HG03571 (cell line): ENCODE measurements around the gene RBMXL2.

ENCODE experiments used
- ATAC-seq: cut with Tn5 transposase; IDR thresholded peaks from one replicate; pipeline ENCODE4 v1.9.1; 2021; ENCODE audit not compliant: unreplicated experiment

RBMXL2 gene

DNA sequence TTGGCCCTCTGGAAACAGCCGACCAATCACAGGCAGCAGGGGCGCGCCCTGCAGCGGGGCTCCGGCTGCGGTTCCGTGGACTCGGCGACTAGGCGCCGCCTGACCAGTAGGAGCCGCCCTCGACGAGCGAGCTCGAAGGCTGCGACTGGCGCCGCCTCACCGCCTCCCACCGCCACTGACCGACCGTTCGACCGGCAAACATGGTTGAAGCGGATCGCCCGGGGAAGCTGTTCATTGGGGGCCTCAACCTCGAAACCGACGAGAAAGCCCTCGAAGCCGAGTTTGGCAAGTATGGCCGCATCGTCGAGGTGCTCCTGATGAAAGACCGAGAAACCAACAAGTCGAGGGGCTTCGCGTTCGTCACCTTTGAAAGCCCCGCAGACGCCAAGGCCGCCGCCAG is at the start of gene RBMXL2:
RBMXL2 (plus strand) TSS at position 78 of the 400 bp plus-strand sequence; CDS start at position 201, 123 bp downstream.
- no peak for ATAC-seq

DNA sequence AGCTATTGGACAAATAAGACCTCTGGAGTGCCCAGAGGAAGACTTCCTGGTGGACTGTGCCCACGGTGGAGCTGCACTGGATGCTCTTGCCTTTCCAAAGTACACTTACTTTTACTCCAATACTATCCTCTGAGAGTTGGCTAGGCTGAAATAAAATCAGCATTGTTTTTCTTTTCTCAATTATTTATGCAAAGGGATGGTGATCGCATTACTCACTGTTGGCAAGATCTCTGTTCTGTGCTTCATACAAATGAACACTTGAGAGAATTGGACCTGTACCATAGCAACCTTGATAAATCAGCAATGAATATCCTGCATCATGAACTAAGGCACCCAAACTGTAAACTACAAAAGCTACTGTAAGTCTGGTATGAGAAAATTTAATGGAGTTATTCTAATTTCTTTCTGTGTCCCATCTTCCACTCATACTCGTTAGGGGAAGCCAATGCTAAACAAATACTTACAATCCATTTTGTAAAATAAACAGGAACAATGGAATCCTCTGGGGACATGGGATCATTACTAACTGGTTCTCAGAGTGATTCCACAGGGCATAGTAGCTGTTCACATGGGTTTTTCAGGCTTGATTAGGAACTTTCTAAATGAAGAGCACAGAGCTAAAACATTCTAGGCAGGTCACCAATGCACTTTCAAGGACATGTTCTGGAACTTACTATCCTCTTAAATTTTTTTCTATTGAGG is 42.2 kb upstream of the RBMXL2 start:
- no peak for ATAC-seq

DNA sequence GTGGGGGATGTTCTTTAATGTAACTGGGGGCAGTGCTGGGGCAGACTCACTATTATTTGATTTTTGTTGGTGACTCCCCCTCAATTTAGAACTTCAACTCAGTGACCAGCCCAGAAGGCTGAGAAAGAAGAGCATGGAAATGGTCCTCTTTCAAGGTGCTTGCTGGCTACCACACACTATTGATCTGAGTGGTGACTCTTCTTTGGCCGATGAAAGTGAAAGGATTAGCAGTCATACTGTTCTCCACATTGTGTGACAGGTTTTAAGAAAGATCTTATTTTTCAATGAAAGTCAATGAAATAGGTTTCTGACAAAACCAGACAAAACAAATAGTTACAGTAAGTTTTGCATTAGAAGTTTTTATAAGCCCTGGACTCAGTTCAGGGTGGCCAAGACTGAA is 38.6 kb upstream of the RBMXL2 start:
- no peak for ATAC-seq

GRCh38 chr11:7056828-7057513 is 31.8 kb upstream of the RBMXL2 start:
- ATAC-seq = no peak

- no peak for ATAC-seq
These were observed 31.2 kb upstream of the RBMXL2 start for GRCh38 chr11:7057641-7058040.

- no peak for ATAC-seq
These were observed 27.9 kb upstream of the RBMXL2 start for GRCh38 chr11:7060868-7061267.

DNA sequence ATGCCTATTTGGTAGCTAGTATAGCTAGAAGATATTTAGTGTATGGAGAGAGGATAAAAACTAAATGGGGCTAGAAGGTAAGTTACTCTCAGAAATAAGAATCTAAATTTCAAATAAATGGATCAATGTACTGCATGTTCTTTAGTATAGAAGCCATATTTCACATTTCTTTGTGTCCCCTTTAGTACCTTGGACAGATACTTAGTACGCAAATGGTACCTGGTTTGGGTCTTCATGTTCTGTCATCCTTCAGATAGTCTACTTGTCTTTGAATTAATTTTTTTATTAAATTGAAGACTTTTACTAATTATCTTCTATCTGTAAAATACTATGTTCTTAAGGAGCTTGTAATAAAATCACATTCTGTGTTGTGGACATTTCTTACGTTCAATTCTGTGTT is 26.3 kb upstream of the RBMXL2 start:
- ATAC-seq = no peak

DNA sequence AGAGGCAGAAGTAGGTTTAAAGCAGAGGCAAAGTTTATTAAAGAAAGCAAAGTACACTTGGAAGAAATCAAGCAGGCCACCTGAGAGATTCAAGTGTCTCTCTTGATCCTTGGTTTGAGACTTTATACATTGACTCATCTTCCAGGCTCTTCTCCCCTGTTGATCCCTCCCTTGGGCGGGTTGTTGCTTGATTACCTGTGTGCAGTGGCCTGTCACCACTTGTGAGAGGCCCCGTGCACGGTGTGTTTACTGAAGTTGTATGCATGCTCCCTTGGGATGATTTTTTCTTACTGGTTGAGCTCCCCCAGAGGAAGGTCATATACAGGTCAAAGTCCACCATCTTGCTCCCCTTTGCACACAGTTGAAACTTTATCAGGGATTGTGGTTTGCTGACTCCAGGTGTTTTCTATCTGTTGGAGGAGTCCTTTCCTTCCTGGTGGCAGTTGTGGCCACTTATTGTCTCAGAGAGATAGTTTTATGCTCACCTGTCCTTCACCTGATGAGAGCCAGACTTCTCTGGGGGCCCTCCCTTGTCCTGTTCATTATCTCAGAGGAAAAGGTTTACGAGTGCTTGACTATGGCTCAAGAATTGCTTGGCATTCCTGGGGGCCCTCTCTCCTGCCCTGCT is 16.3 kb upstream of the RBMXL2 start:
- no peak for ATAC-seq

DNA sequence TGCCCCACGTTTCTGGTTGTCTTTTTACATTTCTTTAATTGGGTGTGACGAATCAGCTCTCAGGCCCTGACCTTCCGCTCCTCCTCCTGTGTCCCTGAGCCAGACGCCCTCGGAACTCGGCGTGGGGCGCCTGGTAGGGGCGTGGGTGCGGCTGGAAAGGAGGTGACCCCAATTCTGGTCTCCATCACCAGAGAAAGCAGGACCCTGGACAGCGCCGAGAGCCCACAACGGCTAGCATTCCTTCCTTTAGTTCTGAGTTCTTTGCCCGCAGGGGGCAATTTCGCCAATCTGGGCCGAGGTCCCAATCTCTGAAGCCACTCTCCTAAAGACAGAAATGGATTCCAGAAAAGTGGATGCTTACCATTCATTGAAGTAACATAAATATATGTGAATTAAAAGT is 11.7 kb upstream of the RBMXL2 start:
- no peak for ATAC-seq

GRCh38 chr11:7079545-7080135 is 9.2 kb upstream of the RBMXL2 start:
- ATAC-seq = no peak

- ATAC-seq = no peak
These were observed 7.9 kb upstream of the RBMXL2 start for GRCh38 chr11:7080900-7081299.

- no peak for ATAC-seq
These were observed 7.4 kb upstream of the RBMXL2 start for GRCh38 chr11:7081441-7081840.

DNA sequence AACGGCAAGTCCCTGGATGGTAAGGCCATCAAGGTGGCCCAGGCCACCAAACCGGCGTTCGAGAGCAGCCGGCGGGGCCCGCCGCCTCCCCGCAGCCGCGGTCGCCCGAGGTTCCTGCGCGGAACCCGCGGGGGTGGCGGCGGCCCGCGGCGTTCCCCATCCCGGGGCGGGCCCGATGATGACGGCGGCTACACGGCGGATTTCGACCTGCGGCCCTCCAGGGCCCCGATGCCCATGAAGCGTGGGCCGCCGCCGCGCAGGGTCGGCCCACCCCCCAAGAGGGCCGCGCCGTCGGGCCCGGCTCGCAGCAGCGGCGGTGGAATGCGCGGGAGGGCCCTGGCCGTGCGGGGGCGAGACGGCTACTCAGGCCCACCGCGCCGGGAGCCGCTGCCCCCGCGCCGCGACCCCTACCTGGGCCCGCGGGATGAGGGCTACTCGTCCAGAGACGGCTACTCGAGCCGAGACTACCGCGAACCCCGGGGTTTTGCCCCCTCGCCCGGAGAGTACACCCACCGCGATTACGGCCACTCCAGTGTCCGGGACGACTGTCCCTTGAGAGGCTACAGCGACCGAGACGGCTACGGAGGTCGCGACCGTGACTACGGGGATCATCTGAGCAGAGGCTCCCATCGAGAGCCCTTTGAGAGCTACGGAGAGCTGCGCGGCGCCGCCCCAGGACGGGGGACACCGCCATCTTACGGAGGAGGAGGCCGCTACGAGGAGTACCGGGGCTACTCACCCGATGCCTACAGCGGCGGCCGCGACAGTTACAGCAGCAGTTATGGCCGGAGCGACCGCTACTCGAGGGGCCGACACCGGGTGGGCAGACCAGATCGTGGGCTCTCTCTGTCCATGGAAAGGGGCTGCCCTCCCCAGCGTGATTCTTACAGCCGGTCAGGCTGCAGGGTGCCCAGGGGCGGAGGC is 792 bp downstream of the RBMXL2 start:
- no peak for ATAC-seq

GRCh38 chr11:7098235-7098832 is 9.5 kb downstream of the RBMXL2 start:
- ATAC-seq = peak; percentile 86

DNA sequence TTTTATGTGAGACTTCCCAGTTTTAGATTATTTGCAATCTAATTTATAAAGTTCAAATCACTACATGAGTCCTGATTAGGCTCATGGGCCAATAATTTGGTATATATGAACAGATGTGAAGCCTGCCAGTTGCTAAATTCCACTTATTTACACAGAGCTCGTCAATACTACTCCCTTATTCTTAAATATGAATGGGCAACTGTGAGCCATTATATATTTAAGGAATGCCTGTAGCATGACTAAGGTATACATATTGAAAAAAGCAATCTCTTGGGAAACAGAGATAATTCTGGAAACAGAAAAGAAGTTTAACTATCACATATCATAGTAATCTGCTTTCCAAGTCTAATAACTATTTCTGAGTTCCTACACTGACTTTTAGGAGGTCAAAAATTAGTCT is 27.0 kb downstream of the RBMXL2 start:
- ATAC-seq = no peak

DNA sequence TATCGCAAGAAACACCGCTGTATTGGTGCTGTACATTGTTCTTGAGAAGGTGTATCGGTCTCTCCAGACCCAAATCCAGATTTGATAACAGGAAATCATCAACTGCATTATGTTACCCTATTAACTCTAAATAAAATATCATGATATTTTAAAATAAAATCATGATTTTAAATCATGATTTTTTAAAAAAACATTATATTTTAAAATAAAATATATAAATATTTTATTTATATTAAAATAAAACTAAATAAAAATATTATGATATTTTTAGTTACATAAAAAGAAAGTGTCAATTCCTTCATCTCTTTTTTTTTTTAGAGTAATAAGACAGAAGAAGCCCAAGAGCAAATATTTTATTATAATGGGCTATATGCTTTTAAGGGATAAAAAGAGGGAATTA is 27.6 kb downstream of the RBMXL2 start:
- ATAC-seq = no peak

GRCh38 chr11:7138051-7138450 is 49.3 kb downstream of the RBMXL2 start:
- ATAC-seq = no peak
